Measurements from ENCODE around the gene AAMDC.
"Not testable (repeated sequence)": the region's sequence is repeated elsewhere in the genome, so short reads cannot be mapped to it uniquely, and the experiment has no call there.

Gene AAMDC

GRCh38 chr11:77822126-77822525, 1.2 kb downstream of the AAMDC start:
- not testable (repeated sequence) for DNase-seq

- DNase-seq: no peak
Measured at GRCh38 chr11:77823775-77824174, 2.8 kb downstream of the AAMDC start.

- DNase-seq: no peak
Measured at GRCh38 chr11:77828926-77829325, 8.0 kb downstream of the AAMDC start.

- DNase-seq: no peak
Measured at GRCh38 chr11:77833302-77833701, 12.4 kb downstream of the AAMDC start.

GRCh38 chr11:77842441-77843121, 21.6 kb downstream of the AAMDC start:
- no peak for DNase-seq

- not testable (repeated sequence) for DNase-seq
Measured at GRCh38 chr11:77843700-77844099, 22.8 kb downstream of the AAMDC start.

GRCh38 chr11:77851503-77851902, 30.6 kb downstream of the AAMDC start:
- DNase-seq: no peak

GRCh38 chr11:77854838-77855237, 33.9 kb downstream of the AAMDC start:
- DNase-seq: no peak

GRCh38 chr11:77857906-77858457, 37.0 kb downstream of the AAMDC start:
- not testable (repeated sequence) for DNase-seq

- DNase-seq: not testable (repeated sequence)
Measured at GRCh38 chr11:77861444-77861843, 40.5 kb downstream of the AAMDC start.

- no peak for DNase-seq
Measured at GRCh38 chr11:77865805-77866204, 44.9 kb downstream of the AAMDC start.

GRCh38 chr11:77866336-77866735, 45.4 kb downstream of the AAMDC start:
- no peak for DNase-seq

- DNase-seq: no peak
Measured at GRCh38 chr11:77868744-77869143, 47.8 kb downstream of the AAMDC start.

- DNase-seq: no peak
Measured at GRCh38 chr11:77871855-77872254, 50.9 kb downstream of the AAMDC start.

- no peak for DNase-seq
Measured at GRCh38 chr11:77873345-77873744, 52.4 kb downstream of the AAMDC start.

- no peak for DNase-seq
Measured at GRCh38 chr11:77874206-77874605, 53.3 kb downstream of the AAMDC start.

GRCh38 chr11:77876045-77876444, 55.1 kb downstream of the AAMDC start:
- no peak for DNase-seq

GRCh38 chr11:77878247-77878646, 57.3 kb downstream of the AAMDC start:
- not testable (repeated sequence) for DNase-seq

GRCh38 chr11:77879218-77879617, 58.3 kb downstream of the AAMDC start:
- peak in 1 of 3 experiments; percentile 5 for DNase-seq

- no peak for DNase-seq
Measured at GRCh38 chr11:77882396-77882795, 61.5 kb downstream of the AAMDC start.

- DNase-seq: no peak
Measured at GRCh38 chr11:77883775-77884174, 62.8 kb downstream of the AAMDC start.

- DNase-seq: no peak
Measured at GRCh38 chr11:77884186-77884828, 63.4 kb downstream of the AAMDC start.

- DNase-seq: no peak
Measured at GRCh38 chr11:77884829-77885190, 63.9 kb downstream of the AAMDC start.

GRCh38 chr11:77886401-77886800, 65.5 kb downstream of the AAMDC start:
- DNase-seq: no peak
